ENCODE results near the gene SLC17A1. TPM values are rescaled to one million over a fixed set of nuclear protein-coding genes. Genes with fewer than 3 reads are reported as not detected.

The SLC17A1 gene
- total and polyA plus RNA-seq, 9 donors, result not detected

DNA sequence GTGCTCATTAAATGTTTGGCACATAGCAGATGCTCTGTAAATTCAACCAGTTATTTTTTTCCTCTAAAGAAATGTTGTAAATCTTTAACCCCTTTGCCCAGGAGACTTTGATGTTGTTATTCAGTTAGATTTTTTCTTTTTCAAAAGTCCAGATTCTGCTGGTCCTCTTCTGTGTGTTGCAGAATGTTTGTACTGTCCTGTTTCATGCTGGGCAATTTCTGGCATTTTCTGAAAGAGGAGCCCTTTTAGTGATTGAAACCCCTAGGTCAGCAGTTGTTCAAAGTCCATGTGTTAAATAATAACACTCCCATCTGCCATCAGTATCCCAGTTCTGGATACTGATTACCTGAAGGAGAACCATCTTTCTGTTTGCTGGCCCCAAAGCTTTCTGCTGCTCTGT, 1.3 kb upstream of the SLC17A1 start:
- Histone ChIP-seq H3K4me1 (ENCODE audit: control insufficient read depth, insufficient read depth, low read length) (no peaks in the 10 kb centered on the region), H3K27me3 (ENCODE audit: control insufficient read depth, insufficient read depth, low read length) (no peaks in the 10 kb centered on the region), H3K36me3 (ENCODE audit: control insufficient read depth, insufficient read depth, low read length) (no peaks in the 10 kb centered on the region), H3K4me3 (ENCODE audit: low read length) (no peak overlapping the region), H3K27ac (ENCODE audit: low read length) (no peak overlapping the region), H3K9me3 (replicated peaks; ENCODE audit: control insufficient read depth, low read depth, low read length) (no peaks in the 10 kb centered on the region)
- no peak for DNase-seq

DNA sequence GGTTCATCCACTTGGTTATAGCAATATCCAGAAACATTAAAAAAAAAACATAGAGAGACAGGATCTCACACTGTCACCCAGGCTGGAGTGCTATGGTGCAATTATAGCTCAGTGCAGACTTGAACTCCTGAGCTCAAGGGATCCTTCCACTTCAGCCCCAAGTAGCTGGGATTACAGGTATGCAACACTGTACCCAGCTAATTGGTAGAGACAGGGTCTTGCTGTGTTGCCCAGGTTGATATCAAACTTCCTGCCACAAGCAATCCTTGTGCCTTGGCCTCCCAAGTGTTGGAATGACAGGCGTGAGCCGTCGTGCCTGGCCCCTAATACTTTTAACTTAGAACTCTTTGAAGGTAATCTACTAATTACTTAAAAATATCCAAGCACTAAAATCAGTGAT, 818 bp upstream of the SLC17A1 start:
- no peak overlapping the region for H3K27ac ChIP-seq (ENCODE audit: low read length)
- DNase-seq, result no peak
- H3K27me3 ChIP-seq (ENCODE audit: control insufficient read depth, insufficient read depth, low read length), result no peaks in the 10 kb centered on the region
- H3K9me3 ChIP-seq (replicated peaks; ENCODE audit: control insufficient read depth, low read depth, low read length), result no peaks in the 10 kb centered on the region
- no peaks in the 10 kb centered on the region for H3K36me3 ChIP-seq (ENCODE audit: control insufficient read depth, insufficient read depth, low read length)
- no CpG with 5 or more reads among the region's 3 CpGs for WGBS (ENCODE audit: insufficient coverage)
- H3K4me1 ChIP-seq (ENCODE audit: control insufficient read depth, insufficient read depth, low read length), result no peaks in the 10 kb centered on the region
- no peak overlapping the region for H3K4me3 ChIP-seq (ENCODE audit: low read length)

DNA sequence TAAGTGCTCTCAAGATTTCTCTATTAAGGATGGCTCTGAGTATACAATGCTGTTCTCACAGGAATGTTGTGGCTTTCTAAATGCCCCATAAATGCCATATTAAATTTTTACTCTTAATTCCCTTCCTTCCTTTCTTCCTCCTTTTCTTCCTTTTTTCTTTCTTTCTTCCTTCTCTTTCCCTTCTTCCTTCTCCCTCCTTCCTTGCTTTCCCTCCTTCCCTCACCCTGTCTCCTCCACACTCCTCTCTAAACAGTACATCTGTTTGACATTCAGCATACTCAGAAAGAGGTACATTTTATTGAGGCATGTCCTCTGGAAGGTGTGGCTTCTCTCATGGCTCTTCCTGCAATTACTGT, 433 bp upstream of the SLC17A1 start:
- Histone ChIP-seq H3K4me3 (ENCODE audit: low read length) (no peak overlapping the region), H3K4me1 (ENCODE audit: control insufficient read depth, insufficient read depth, low read length) (no peaks in the 10 kb centered on the region), H3K27ac (ENCODE audit: low read length) (no peak overlapping the region), H3K9me3 (replicated peaks; ENCODE audit: control insufficient read depth, low read depth, low read length) (no peaks in the 10 kb centered on the region), H3K36me3 (ENCODE audit: control insufficient read depth, insufficient read depth, low read length) (no peaks in the 10 kb centered on the region), H3K27me3 (ENCODE audit: control insufficient read depth, insufficient read depth, low read length) (no peaks in the 10 kb centered on the region)
- DNase-seq, result no peak

DNA sequence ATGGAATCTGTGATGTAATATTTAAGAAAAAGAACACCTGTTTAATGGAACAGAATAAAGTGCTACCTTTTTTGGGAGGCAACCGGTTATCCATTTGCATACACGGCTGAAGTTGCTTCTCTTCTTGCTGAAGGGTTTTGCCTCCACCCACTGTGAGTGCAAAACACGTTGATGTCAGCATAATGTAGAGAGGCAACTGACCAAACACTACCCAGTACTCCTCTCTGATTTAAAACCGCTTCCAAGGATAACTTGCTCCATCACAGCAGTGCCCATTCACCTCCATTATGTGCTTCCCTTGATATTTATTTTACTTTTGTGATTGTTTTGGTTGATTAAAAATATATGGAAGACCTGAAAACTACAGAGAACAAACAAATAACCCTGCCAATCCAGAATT, 1.4 kb downstream of the SLC17A1 start:
- Histone ChIP-seq H3K36me3 (ENCODE audit: control insufficient read depth, insufficient read depth, low read length) (no peaks in the 10 kb centered on the region), H3K9me3 (replicated peaks; ENCODE audit: control insufficient read depth, low read depth, low read length) (no peaks in the 10 kb centered on the region), H3K4me1 (ENCODE audit: control insufficient read depth, insufficient read depth, low read length) (no peaks in the 10 kb centered on the region), H3K27me3 (ENCODE audit: control insufficient read depth, insufficient read depth, low read length) (no peaks in the 10 kb centered on the region), H3K4me3 (ENCODE audit: low read length) (no peak overlapping the region), H3K27ac (ENCODE audit: low read length) (no peak overlapping the region)
- DNase-seq, result no peak
- WGBS (ENCODE audit: insufficient coverage), result no CpG with 5 or more reads among the region's 4 CpGs

DNA sequence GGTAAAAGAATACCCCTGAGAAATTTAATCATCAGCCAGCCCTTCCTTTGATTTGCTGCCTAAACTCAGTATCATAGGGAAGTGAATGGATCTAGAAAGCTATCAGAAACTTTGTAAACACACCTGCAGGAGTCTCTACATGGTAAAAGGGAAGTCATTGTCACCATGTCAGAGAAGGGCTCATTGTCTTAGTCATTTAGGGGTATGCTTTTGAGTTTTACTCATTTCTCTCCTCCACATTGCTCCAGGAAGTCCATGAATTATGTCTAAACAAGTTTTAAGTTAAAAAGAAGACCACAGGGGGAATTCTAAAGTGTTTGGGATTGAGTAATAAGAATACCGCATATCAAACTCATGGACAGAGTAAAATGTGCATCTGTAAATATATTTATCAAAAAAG, 2.5 kb downstream of the SLC17A1 start:
- H3K27me3 ChIP-seq (ENCODE audit: control insufficient read depth, insufficient read depth, low read length), result no peaks in the 10 kb centered on the region
- no CpG with 5 or more reads among the region's 1 CpG for WGBS (ENCODE audit: insufficient coverage)

DNA sequence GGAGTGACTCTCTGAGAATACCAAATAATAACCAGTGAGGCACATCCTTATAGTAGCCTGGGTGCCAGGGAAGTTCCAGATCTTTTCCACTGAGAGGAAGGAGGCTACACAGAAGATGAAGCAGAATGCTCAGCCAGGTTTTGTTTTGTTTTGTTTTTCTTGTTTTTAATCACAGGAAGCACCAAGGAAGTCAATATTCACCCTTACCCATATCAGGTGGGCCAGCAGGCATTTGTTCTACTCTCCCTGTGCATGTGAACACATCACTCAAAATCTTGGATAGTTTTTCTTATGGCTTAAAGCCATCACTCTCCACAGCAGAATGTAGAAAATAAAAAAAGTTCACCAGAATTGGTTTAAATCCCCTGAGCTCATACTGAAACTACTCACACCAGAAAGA, 10.5 kb downstream of the SLC17A1 start:
- H3K27me3 ChIP-seq (ENCODE audit: control insufficient read depth, insufficient read depth, low read length), result no peaks in the 10 kb centered on the region

More for the DNA sequence above, 2.5 kb downstream of the SLC17A1 start:
- Histone ChIP-seq H3K4me3 (ENCODE audit: low read length) (no peak overlapping the region), H3K36me3 (ENCODE audit: control insufficient read depth, insufficient read depth, low read length) (no peaks in the 10 kb centered on the region), H3K4me1 (ENCODE audit: control insufficient read depth, insufficient read depth, low read length) (no peaks in the 10 kb centered on the region), H3K9me3 (replicated peaks; ENCODE audit: control insufficient read depth, low read depth, low read length) (no peaks in the 10 kb centered on the region), H3K27ac (ENCODE audit: low read length) (no peak overlapping the region)
- no peak for DNase-seq

DNA sequence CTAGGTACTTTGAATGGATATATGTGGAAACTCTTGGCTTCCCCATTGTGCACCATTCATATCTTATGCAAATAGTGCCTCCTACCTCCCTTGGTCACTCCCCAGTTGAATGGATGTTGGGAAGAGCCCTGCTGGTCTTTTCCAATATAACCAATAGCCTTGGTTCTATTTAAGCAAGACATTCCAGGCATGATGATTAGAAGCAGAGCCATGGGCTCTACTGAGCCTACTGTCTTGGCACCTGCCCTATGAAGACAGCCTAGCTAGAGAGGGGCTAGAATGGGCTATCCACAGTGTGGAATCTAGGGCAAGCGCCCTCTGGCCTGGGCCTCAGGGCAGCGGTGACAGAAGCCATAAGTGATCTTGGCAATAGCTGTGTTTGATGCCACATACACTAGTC, 15.6 kb downstream of the SLC17A1 start:
- H3K4me1 ChIP-seq (ENCODE audit: control insufficient read depth, insufficient read depth, low read length), result no peaks in the 10 kb centered on the region
- WGBS (ENCODE audit: insufficient coverage), result 96% methylated on average over 2 of the region's 2 CpGs

More for the DNA sequence above, 10.5 kb downstream of the SLC17A1 start:
- Histone ChIP-seq H3K27ac (ENCODE audit: low read length) (no peak overlapping the region), H3K36me3 (ENCODE audit: control insufficient read depth, insufficient read depth, low read length) (no peaks in the 10 kb centered on the region), H3K4me1 (ENCODE audit: control insufficient read depth, insufficient read depth, low read length) (no peaks in the 10 kb centered on the region), H3K4me3 (ENCODE audit: low read length) (no peak overlapping the region), H3K9me3 (replicated peaks; ENCODE audit: control insufficient read depth, low read depth, low read length) (no peaks in the 10 kb centered on the region)
- DNase-seq, result no peak

DNA sequence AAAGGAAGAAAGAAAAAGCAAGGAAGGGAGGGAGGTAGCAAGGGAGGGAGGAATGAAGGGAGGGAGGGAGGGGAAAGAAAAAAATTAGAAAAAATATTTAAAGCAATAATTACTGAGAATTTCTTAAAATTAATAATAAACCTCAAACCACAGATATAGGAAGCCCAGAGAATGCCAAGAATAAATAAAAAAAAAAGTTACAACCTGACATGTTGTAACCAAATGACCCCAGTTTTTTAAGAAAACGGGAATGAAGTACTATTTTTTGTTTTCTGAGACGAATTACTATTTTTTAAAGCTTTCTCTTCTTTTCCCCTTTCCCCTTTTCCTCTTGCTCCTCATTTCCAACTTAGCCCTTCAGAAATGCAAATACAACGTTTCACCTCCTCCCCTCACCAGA, 16.7 kb downstream of the SLC17A1 start:
- Histone ChIP-seq H3K4me1 (ENCODE audit: control insufficient read depth, insufficient read depth, low read length) (no peaks in the 10 kb centered on the region), H3K27ac (ENCODE audit: low read length) (no peak overlapping the region), H3K27me3 (ENCODE audit: control insufficient read depth, insufficient read depth, low read length) (no peaks in the 10 kb centered on the region), H3K4me3 (ENCODE audit: low read length) (no peak overlapping the region), H3K36me3 (ENCODE audit: control insufficient read depth, insufficient read depth, low read length) (no peaks in the 10 kb centered on the region), H3K9me3 (replicated peaks; ENCODE audit: control insufficient read depth, low read depth, low read length) (no peaks in the 10 kb centered on the region)
- no peak for DNase-seq
- WGBS (ENCODE audit: insufficient coverage), result 53% methylated on average over 2 of the region's 3 CpGs

More for the DNA sequence above, 15.6 kb downstream of the SLC17A1 start:
- H3K27me3 ChIP-seq (ENCODE audit: control insufficient read depth, insufficient read depth, low read length), result no peaks in the 10 kb centered on the region
- no peak overlapping the region for H3K4me3 ChIP-seq (ENCODE audit: low read length)
- H3K27ac ChIP-seq (ENCODE audit: low read length), result no peak overlapping the region
- H3K36me3 ChIP-seq (ENCODE audit: control insufficient read depth, insufficient read depth, low read length), result no peaks in the 10 kb centered on the region
- H3K9me3 ChIP-seq (replicated peaks; ENCODE audit: control insufficient read depth, low read depth, low read length), result no peaks in the 10 kb centered on the region
- DNase-seq, result no peak

DNA sequence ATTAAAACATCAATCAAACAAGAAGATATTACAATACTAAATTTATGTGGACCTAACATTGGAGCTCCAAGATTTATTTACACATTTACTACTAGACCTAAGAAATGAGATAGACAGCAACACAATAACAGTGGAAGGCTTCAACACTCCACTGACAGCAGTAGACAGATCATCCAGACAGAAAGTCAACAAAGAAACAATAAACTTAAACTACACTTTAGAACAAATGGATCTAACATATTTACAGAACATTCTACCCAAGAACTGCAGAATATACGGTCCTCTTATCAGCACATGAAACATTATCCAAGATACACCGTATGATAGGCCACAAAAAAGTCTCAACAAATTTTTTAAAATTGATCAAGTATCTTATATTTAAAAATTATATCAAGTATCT, 27.0 kb downstream of the SLC17A1 start:
- no CpG with 5 or more reads among the region's 2 CpGs for WGBS (ENCODE audit: insufficient coverage)
- Histone ChIP-seq H3K27me3 (ENCODE audit: control insufficient read depth, insufficient read depth, low read length) (no peaks in the 10 kb centered on the region), H3K9me3 (replicated peaks; ENCODE audit: control insufficient read depth, low read depth, low read length) (no peaks in the 10 kb centered on the region), H3K4me3 (ENCODE audit: low read length) (no peak overlapping the region), H3K4me1 (ENCODE audit: control insufficient read depth, insufficient read depth, low read length) (no peaks in the 10 kb centered on the region), H3K27ac (ENCODE audit: low read length) (no peak overlapping the region), H3K36me3 (ENCODE audit: control insufficient read depth, insufficient read depth, low read length) (no peaks in the 10 kb centered on the region)
- no peak for DNase-seq

DNA sequence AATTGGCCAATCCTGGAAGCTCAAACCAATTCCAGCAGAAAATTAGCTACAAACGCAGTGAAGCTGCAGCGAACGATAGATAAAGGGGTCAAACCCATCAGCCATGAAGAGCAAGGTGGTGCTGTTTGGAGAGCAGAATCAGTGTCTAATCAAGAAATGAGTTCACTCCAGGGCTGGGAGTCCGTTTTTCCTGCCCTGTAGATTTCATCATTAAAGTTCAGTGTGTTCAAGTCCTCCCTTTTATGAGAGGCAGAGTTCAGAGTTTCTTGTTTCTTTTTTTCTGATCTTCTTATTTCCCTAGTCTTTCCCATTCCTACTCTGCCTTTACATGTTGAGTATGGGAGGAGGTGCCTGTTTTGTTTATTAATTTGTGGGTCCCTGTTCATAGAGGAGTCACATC, 30.4 kb downstream of the SLC17A1 start:
- H3K27ac ChIP-seq (ENCODE audit: low read length), result no peak overlapping the region
- DNase-seq, result no peak
- no peaks in the 10 kb centered on the region for H3K27me3 ChIP-seq (ENCODE audit: control insufficient read depth, insufficient read depth, low read length)
- 85% methylated on average over 3 of the region's 4 CpGs for WGBS (ENCODE audit: insufficient coverage)
- H3K4me3 ChIP-seq (ENCODE audit: low read length), result no peak overlapping the region
- no peaks in the 10 kb centered on the region for H3K9me3 ChIP-seq (replicated peaks; ENCODE audit: control insufficient read depth, low read depth, low read length)
- no peaks in the 10 kb centered on the region for H3K4me1 ChIP-seq (ENCODE audit: control insufficient read depth, insufficient read depth, low read length)
- no peaks in the 10 kb centered on the region for H3K36me3 ChIP-seq (ENCODE audit: control insufficient read depth, insufficient read depth, low read length)

DNA sequence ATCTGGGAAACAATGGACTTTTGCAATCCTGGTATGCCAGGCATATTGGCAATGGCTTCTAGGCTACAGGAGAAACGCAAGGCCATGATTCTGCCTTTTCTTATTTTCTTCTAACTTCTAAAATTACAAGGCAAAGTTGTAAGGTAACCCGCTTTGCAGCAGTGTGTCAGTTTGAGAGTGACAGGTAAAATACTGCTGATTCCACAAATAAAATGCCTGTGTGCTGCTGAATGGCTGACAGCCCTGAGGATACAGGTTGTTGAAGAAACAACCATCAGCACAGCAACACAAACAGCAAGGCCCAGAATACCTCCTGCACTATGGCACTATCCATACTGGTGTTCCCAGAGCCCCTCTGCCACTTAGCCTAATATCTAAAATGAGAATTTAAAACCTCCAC, 37.1 kb downstream of the SLC17A1 start:
- no peak for DNase-seq
- H3K4me1 ChIP-seq (ENCODE audit: control insufficient read depth, insufficient read depth, low read length), result no peaks in the 10 kb centered on the region
- no peaks in the 10 kb centered on the region for H3K36me3 ChIP-seq (ENCODE audit: control insufficient read depth, insufficient read depth, low read length)
- no peak overlapping the region for H3K4me3 ChIP-seq (ENCODE audit: low read length)
- no CpG with 5 or more reads among the region's 2 CpGs for WGBS (ENCODE audit: insufficient coverage)
- no peaks in the 10 kb centered on the region for H3K9me3 ChIP-seq (replicated peaks; ENCODE audit: control insufficient read depth, low read depth, low read length)
- no peaks in the 10 kb centered on the region for H3K27me3 ChIP-seq (ENCODE audit: control insufficient read depth, insufficient read depth, low read length)
- H3K27ac ChIP-seq (ENCODE audit: low read length), result no peak overlapping the region
